ENCODE measurements around the gene WRAP53.

- TF ChIP-seq, protein P1, sequence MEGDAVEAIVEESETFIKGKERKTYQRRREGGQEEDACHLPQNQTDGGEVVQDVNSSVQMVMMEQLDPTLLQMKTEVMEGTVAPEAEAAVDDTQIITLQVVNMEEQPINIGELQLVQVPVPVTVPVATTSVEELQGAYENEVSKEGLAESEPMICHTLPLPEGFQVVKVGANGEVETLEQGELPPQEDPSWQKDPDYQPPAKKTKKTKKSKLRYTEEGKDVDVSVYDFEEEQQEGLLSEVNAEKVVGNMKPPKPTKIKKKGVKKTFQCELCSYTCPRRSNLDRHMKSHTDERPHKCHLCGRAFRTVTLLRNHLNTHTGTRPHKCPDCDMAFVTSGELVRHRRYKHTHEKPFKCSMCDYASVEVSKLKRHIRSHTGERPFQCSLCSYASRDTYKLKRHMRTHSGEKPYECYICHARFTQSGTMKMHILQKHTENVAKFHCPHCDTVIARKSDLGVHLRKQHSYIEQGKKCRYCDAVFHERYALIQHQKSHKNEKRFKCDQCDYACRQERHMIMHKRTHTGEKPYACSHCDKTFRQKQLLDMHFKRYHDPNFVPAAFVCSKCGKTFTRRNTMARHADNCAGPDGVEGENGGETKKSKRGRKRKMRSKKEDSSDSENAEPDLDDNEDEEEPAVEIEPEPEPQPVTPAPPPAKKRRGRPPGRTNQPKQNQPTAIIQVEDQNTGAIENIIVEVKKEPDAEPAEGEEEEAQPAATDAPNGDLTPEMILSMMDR (IDR thresholded peaks at IDR 0.05; ENCODE audit: poor library complexity): no peak
- TF ChIP-seq EZH2 (IDR thresholded peaks at IDR 0.05; ENCODE audit: borderline replicate concordance) (no peak), EZH2phosphoT487 (IDR thresholded peaks at IDR 0.05; ENCODE audit: low read depth, severe bottlenecking, unreplicated experiment) (no peak)
These were observed 31.8 kb downstream of the WRAP53 start for GRCh38 chr17:7720125-7720524.

All from hepatocyte (in vitro differentiated cells).